HG03457 (cell line): Measurements from ENCODE around the gene TGM6.
"Not testable (repeated sequence)": the region's sequence is repeated elsewhere in the genome, so short reads cannot be mapped to it uniquely, and the experiment has no call there.

Source experiments
- ATAC-seq: cut with Tn5 transposase; IDR thresholded peaks from one replicate; pipeline ENCODE4 v1.9.1; 2021; ENCODE audit warnings: moderate number of reproducible peaks; ENCODE audit not compliant: unreplicated experiment

Gene TGM6

DNA sequence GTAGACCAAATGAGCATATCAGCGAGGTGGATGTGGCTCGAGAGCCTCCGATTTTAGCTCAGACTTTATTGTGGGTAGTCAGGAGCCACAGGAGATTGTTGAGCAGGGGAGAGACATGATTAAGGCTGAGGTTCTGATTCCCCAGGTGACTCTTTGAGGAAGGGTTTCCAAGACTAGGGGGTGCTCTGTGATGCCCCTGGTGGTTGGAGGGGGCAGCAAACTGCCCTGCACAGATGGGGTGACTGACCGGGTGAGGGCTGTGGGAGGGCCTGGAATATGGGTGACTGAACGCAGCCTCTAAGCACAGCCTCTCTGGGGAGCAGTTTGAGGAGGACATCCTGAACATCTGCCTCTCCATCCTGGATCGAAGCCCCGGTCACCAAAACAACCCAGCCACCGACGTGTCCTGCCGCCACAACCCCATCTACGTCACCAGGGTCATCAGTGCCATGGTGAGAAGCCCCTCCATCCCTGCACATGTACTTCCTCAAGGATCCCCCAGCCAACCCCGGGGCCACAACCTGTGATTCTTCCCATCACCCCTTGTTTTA lies 17.0 kb downstream of the TGM6 start:
- no peak for ATAC-seq

DNA sequence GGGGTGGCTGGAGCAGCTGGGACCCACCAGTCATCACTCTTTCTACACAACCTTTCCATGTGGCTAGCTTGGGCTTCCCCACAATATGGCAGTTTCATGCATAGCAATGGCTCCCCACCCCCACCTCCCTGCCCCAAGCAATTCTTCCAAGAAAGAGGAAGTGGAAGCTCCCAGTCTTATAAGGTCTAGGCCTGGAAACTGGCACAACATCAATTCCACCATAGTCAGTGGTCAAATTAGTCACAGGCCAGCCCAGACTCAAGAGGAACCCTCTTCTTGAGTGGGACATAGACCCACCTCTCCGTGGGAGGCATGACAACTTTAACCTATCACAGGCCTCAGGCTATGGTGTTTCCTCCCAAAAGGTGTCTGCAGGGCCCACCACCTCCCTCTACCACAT lies 17.7 kb downstream of the TGM6 start:
- ATAC-seq, result no peak

DNA sequence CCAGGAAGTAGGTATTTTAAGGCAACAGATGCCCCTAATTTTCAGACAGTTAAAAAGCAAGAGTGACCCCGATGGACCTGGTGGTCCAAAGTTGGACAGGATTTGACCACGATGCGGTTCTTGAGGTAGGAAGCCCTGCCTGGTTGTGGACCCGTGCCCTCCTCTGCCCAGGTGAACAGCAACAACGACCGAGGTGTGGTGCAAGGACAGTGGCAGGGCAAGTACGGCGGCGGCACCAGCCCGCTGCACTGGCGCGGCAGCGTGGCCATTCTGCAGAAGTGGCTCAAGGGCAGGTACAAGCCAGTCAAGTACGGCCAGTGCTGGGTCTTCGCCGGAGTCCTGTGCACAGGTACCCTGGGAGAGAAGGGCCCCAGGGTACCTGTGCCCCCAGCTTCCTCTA lies 18.7 kb downstream of the TGM6 start:
- ATAC-seq, result no peak

DNA sequence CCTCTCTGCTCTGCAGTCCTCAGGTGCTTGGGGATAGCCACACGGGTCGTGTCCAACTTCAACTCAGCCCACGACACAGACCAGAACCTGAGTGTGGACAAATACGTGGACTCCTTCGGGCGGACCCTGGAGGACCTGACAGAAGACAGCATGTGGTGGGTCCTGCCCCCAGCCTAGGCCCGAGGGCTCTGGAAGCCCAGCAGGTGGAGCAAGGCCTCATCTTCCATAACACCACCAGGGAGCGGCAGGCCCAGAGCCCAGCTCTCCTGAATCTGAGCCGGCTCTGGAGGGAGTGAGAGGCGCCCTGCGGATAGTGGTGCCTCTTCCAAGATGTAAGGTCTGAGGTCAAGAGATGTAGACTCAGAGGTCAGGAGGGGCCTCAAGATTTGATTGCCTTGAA lies 19.6 kb downstream of the TGM6 start:
- ATAC-seq, result no peak

DNA sequence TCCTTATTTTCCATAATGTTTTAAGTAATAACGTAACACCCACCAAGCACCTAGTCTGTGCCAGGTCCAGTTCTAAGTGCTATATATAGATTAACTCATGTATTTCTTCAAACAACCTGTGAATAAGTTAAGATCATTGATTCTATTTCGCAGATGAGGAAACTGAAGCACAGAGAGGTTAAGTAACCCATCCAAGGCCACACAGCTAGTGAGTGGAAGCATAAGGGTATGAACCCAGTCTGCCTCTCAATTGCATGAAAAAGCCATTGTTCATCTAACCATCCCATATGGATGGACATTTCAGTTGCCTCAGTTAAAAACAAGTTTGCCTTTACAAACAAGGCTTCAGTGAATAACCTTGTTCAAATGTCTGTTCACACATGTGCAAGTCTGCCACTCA lies 20.8 kb downstream of the TGM6 start:
- no peak for ATAC-seq

DNA sequence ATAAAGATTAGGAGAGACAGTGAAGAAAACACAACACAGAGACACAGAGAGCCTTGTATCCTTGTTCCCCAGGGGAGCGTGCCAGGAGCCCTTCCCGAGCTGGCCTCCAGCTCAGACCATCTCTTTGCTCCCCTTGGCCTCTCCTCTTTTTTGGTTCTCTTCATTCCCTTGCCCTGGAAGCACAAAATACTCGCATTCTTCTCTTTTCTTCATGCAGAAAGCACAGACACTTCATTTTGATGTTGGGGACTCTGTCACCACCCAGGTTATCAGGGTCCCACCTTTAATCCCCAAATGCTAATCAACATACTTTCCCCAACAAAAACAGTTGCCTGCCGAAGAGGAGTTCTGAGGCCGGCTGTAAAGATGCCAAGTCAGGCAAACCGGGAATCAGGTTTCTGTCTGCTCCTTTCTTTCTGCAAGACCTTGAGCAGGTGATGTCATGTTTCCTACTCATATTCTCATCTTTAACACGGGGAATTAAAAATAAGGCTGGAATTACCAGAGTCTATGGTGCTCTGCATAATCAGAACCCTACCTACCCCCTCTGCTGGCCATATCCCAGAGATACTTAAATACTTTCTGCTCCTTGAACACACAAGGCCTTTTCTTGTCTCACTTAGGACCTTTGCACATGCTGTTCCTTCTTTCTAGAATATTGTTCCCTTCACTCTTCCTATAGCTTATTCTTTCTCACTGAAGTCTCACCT lies 21.7 kb downstream of the TGM6 start:
- no peak for ATAC-seq

DNA sequence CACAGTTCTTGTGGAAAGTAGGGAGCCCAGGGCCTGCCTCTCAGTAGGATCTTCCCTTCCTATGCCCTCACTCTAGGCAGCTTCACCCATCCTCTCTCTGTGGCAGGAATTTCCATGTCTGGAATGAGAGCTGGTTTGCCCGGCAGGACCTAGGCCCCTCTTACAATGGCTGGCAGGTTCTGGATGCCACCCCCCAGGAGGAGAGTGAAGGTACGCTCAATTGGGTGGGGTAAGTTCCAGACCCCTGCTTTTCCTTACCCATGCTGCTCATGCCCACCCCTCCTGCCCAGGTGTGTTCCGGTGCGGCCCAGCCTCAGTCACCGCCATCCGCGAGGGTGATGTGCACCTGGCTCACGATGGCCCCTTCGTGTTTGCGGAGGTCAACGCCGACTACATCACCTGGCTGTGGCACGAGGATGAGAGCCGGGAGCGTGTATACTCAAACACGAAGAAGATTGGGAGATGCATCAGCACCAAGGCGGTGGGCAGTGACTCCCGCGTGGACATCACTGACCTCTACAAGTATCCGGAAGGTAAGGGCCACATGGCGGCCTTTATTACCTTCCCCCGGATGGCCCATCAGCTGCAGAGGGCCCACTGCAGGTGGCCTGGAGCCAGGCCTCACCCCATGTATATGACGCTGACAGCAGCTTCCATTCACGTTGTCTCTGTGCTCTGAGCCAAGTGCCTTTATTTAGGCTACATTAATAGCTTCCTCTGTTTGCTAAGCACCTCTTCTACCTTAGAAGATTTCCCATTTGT lies 22.8 kb downstream of the TGM6 start:
- ATAC-seq, result no peak

DNA sequence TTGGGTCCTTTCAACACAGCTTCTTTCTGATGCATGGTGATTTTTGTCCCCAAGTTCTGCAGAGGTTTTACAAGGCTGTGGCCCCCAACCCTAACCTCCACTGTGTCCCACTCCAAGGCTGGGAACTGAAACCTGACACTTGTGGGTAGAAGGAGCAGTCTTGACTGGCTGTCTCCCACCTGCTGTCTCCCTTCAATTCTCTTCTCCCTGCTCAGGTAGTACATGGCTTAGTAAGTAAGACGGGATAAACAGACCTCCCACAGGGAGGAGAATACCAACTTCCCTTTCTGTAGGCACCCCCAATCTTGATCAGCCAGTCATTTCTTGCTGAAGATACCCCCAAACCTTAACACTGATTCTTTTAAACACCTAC lies 25.0 kb downstream of the TGM6 start:
- no peak for ATAC-seq

DNA sequence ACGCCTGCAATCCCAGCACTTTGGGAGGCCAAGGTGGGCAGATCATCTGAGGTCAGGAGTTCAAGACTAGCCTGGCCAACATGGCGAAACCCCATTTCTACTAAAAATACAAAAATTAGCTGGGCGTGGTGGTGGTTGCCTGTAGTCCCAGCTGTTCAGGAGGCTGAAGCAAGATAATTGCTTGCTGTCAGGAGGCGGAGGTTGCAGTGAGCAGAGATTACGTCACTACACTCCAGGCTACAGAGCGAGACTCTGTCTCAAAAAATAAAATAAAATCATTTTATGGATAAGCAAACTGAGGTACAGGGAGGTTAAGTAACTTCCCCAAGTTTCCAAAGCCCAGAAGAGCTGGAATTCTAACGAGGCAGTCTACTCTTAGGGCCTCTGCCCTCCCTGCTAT lies 26.7 kb downstream of the TGM6 start:
- not testable (repeated sequence) for ATAC-seq

DNA sequence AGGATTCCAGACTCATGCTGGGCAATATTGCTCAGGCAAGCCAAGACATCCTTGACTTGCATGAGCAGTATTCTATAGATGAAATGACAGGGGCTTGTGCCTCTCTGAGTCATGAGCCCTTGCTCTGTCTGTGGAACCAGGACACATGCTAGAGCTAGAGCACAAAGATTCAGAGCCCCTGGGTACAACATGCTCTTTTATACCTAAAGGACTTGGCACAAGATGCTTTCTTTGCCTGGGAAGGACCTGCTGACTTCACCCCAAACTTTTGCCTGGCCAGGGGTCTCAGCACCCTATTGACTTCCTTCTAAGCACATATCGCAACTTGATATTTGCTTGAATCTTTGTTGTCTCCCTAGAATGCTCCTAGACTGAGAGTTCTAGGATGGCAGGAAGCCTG lies 27.4 kb downstream of the TGM6 start:
- no peak for ATAC-seq

DNA sequence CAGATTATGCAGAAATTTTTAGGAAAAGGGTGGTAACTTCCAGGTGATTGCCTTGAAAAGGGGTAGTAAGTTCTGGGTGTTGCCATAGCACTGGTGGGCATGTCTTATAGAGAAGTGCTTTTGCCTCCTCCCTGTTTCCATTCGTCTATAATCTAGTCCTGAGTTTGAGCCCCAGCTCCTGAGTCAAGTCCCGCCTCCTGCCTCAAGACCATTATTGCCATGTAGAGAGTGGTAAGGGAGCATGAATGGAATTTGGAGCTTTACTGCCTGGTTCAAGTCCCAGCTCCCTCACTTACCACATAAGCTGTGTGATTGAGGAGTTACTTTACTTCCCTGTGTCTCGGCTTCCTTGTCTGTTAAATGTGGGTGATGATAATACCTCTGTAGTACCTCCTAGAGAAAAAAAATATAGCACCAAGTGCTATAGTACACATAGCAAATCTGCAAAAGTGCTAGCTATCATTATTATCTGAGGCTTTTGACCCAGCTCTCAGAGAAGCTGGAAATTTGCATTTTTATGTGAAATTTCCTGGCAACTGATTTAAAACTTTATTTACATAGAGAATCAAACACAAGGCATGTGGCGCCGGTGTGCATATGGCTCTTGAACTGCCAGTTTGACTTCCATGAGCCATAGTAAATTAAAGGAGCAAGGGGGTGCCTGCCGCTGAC lies 36.0 kb downstream of the TGM6 start:
- ATAC-seq, result no peak

DNA sequence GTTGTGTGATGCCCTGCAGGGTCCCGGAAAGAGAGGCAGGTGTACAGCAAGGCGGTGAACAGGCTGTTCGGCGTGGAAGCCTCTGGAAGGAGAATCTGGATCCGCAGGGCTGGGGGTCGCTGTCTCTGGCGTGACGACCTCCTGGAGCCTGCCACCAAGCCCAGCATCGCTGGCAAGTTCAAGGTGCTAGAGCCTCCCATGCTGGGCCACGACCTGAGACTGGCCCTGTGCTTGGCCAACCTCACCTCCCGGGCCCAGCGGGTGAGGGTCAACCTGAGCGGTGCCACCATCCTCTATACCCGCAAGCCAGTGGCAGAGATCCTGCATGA lies 36.5 kb downstream of the TGM6 start:
- ATAC-seq, result no peak

DNA sequence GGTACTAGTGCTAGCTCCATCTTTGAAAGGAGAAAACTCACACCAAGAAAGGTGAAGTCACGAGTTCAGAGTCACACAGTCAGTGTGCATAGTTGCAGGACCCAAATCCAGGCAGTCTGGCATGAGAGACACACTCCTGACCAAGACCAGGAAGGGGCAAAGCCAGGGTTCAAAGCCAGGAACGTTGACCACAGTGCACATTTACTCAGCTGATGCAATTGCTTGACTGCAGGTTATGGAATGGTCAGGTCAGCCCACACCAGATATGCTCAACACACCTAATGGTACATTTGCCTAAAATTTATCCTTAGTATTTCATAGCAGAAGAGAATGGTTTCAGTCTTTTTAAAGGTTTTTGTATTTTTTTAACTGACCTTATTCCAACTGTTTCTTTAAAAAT lies 37.7 kb downstream of the TGM6 start:
- no peak for ATAC-seq

DNA sequence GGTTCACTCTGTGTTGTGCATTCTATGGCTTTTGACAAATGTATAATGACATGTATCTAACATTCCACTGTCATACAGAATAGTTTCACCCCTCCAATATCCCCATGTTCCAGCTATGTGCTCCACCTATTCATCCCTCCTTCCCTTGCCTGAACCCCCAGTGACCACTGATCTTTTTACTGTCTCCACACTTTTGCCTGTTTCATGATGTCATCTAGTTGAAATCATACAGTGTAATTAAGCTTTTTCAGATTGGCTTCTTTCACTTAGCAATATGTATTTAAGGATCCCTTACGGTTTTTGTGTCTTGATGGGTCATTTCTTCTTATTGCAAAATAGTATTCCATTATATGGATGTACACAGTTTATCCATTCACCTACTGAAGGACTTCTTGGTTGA lies 39.8 kb downstream of the TGM6 start:
- no peak for ATAC-seq

DNA sequence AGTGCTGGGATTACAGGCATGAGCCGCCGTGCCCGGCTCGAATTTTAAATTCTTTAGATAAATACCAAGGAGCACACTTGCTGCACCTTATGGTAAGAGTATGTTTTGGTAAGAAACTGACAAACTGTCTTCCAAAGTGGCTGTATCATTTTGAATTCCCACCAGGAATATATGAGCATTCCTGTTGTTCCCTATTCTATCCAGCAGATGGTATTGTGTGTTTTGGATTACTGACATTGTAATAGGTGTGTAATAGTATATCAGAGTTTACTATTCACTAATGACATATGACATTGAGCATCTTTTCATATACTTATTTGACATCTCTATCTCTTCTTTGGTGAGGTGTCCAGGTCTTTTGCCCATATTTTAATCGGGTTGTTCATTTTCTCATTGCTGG lies 40.5 kb downstream of the TGM6 start:
- no peak for ATAC-seq

DNA sequence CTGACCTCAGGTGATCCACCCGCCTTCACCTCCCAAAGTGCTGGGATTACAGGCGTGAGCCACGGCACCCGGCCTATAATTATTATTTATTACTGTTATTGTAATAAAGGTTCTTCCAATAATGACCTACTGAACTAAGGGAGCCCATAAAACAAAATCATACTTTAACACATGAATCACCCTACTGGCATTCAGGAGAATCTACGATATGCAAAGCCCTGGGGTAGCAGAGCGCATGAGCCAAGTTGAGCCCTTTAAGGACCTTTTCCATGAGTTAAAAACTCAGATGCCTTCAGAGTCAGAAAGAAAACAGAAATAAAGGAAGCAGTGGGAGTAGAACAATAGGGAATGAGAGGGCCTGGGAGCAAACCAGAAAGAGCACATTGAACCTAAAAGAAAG lies 48.4 kb downstream of the TGM6 start:
- no peak for ATAC-seq

DNA sequence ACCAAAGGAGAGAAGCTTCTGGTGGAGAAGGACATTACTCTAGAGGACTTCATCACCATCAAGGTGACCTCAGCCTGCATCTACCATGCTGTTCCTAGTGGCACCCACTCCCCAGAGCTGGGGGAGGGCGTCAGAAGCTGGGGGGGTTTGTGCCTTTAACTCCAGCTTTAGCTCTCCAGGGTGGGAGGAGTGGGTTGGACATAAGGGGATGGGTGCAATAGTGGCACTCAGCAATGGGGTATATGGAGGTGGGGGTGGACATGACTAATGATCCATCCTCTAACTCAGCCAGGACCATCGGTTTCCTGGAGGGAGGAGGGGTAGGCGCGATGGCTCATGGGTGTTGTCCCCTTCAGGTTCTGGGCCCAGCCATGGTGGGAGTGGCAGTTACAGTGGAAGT lies 49.8 kb downstream of the TGM6 start:
- no peak for ATAC-seq

DNA sequence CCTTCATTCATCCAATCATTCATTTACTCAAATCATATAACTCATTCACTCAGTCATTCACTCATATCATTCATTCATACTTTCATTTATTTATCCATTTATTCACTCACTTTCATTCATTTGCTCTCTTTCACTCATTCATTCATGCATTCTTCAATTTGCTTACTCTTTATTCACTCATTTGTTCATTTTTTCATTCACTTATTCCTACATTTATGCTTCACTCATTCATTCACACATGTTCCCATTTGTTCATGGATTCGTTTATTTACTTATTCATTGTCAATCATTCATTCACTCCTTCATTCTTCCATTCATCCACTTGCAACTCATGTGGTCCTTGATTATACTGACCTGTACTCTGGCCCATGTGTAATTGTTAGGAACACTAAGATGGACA lies 50.5 kb downstream of the TGM6 start:
- ATAC-seq, result no peak

DNA sequence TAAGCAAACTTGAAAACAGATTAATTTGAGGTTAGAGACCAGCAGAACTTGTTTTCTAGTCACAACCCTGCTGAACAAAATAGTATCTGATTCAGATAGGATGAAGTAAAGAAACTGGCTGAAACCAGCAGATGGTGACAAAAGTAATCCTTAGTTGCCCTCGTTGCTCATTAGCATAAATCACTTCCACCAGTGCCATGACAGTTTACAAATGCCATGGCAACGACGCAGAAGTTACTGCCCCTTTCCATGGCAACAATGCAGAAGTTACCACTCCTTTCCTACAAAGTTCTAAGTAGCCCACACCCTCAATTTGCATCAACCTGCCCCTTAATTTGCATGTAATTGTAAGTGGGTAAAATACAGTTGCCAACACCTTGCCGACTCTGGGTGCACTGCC lies 66.1 kb downstream of the TGM6 start:
- no peak for ATAC-seq

DNA sequence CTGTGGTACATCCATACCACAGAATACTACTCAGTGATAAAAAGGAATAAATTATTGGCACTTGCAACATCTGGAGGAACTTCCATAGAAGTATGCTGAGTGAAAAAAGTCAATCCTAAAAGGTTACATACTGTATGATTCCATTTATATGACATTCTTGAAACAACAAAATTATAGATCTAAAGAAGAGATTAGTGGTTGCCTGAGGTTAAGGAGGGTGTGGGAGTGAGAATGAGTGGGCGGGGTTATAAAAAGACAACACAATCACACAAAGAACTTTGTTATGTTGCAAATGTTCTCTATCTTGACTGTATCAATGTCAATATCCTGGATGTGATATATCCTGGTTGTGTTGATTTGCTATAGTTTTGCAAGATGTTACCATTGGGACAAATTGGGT lies 68.7 kb downstream of the TGM6 start:
- ATAC-seq, result no peak

DNA sequence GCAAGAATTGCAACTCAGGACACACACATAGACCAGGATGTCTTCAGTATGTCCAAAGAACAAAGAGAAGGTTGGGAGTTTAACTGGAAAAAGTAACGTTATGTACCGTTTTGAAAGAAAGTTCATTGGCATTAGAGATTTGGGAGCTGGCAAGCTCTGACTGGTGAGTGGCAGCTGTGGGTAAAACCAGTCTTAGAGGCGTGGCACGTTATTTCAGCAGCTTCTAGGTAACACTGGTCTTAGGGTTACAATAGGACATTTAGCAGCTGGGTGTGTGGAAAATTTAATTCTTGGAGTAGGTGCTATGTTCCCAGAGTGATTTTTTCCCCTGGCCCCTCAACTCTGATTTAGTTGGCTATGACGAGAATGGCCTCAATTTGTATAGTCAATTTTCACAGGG lies 70.7 kb downstream of the TGM6 start:
- ATAC-seq, result no peak
